ENCODE results near the gene ZNF735.
"Not testable (repeated sequence)": the region's sequence is repeated elsewhere in the genome, so short reads cannot be mapped to it uniquely, and the experiment has no call there.

The ZNF735 gene

DNA sequence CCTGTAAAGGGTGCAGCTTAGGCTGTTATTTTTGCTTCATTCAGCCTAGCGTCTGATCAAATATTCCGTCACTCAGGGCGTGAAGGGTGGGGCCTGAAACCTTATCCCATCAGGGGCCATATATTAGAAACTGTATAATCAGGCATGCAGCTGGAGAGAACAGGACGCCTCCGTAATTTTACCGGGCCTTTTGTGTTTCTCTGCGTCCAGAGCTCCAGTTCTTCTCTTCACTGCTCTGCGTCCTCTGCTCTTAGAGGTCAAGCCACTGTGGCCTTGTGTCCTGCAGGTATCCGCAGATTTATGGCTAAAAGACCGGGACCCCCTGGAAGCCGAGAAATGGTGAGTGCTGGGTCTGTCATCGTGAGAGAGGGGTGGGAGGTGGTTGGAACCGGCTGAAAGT lies at the start of gene ZNF735:
Gene ZNF735 (plus strand): TSS at position 301 of the 400 bp plus-strand sequence. CDS start 0 bp downstream, at position 301.
- DNase-seq (ENCODE audit: low read depth), result no peak

GRCh38 chr7:64170974-64171373 lies 36.0 kb upstream of the ZNF735 start:
- DNase-seq (ENCODE audit: low read depth), result not testable (repeated sequence)

DNA sequence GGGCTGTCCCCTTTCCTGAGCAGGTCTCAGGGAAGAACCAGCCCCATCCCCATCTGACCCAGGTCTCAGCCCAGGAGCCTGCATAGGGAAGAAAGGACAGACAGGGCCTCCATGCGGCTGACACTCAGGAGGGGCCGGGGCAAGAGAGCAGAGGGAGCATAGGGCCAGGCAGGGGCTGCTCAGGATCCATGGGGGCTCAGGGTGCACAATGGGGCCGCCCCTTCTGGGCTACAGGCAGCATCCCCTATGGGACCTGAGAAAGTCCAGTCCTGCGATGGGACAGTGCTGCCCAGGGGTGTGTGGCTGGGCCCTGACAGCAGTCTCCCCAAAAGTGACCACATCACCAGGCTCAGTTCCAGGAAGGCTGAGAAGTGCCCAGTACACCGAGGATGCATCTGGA lies 32.7 kb upstream of the ZNF735 start:
- no peak for DNase-seq (ENCODE audit: low read depth)

DNA sequence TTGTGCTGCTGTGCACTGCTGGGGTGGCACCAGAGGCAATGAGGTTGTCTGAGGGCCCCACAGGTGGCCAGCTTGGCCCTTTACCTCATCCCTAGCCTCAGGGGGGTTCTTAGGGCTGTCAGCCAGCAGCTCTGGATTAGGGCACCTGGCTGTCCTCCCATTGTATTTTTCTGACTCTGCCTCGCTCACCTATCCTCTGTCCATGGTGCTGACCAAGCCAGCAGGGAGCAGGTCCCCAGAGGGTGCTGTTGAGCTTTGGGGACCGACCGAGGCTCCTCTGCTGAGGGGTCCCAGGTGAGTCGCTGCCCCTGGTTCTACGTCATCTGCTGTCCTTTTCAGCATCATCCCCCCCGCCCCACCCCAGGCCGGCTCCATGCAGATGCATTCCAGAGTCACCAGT lies 32.1 kb upstream of the ZNF735 start:
- DNase-seq (ENCODE audit: low read depth), result no peak

DNA sequence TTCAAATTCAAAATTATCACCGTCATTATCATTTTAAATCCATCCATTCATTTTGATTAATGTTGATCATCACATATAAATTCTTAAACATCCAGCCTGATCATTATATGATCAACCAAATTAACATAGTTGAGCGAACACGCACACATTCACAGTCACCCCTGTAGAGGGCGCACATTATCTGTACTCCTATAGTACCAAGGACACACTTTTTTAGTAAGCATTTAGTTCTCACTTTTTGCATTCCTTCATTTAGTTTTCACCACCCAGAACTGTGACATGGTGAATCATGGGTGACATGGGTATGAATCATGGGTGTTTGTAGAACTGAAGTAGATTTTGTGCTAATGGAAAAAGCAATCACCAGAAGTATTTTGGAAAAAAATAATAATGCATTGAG lies 26.0 kb upstream of the ZNF735 start:
- no peak for DNase-seq (ENCODE audit: low read depth)

- DNase-seq (ENCODE audit: low read depth), result no peak
These were observed 25.4 kb upstream of the ZNF735 start for GRCh38 chr7:64181586-64181985.

- no peak for DNase-seq (ENCODE audit: low read depth)
These were observed 24.8 kb upstream of the ZNF735 start for GRCh38 chr7:64182036-64182790.

- DNase-seq (ENCODE audit: low read depth), result no peak
These were observed 23.8 kb upstream of the ZNF735 start for GRCh38 chr7:64183126-64183742.

DNA sequence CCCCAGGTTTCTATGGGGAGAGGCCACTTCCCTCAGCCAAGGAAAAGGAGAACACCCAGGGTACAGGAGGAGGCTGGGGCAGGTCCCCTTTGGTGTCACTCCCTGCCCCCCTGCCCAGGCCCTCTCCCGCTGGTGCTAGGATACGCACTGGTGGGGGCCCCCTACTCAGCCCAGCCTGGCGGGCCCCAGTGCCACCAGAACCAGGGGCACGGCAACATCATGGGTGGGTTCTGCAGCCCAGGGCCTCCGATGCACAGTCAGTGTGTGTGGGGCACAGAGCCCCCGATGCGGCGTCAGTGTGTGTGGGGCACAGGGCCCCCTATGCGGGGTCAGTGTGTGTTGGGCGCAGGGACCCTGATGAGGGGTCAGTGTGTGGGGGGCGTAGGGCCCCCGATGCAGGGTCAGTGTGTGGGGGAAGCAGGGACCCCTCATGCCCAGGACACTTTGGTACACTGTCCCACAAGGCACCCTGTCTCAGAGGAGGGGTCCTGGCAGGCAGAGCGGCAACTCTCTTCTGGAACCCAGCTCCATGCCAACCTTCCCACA lies 23.1 kb upstream of the ZNF735 start:
- no peak for DNase-seq (ENCODE audit: low read depth)

GRCh38 chr7:64184376-64184775 lies 22.6 kb upstream of the ZNF735 start:
- no peak for DNase-seq (ENCODE audit: low read depth)

DNA sequence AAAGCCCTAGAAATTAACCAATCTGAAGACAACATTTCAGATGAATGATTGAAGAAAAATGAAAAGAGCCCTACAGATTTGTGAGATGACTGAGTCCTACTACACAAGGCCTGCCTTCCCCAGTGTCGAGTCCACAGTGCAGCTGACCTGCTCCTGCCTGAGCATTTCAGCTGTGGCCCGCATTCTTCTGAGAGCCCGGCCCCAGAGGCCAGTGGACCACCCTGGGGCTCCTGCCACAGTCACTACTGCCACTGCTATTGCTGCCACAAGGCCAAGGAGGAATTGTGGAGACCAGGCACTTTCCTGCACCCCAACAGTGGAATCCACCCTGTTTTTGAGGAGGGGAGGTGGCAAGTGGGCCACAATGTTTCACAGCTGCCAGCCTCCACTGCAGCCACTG lies 19.6 kb upstream of the ZNF735 start:
- DNase-seq (ENCODE audit: low read depth), result no peak

- no peak for DNase-seq (ENCODE audit: low read depth)
These were observed 14.8 kb upstream of the ZNF735 start for GRCh38 chr7:64192148-64192704.

GRCh38 chr7:64192775-64193174 lies 14.2 kb upstream of the ZNF735 start:
- no peak for DNase-seq (ENCODE audit: low read depth)

- not testable (repeated sequence) for DNase-seq (ENCODE audit: low read depth)
These were observed 12.8 kb downstream of the ZNF735 start for GRCh38 chr7:64219710-64220298.

DNA sequence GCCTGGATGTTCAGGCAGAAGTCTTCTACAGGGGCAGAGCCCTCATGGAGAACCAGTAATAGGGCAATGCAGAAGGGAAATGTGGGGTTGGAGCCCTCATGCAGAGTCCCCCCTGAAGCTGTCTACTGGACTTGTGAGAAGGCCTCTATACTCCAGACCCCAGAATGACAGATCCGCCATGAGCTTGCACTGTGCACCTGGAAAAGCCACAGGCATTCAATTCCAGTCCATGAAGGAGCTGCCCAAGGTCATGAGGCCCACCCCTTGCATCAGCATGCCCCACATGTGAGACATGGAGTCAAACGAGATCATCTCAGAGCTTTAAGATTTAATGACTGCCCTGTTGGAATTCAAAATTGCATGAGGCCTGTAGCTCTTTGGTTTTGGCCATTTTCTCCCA lies 16.4 kb downstream of the ZNF735 start:
- no peak for DNase-seq (ENCODE audit: low read depth)

GRCh38 chr7:64228174-64228573 lies 21.2 kb downstream of the ZNF735 start, which contains the start of gene ZNF679:
Gene ZNF679, plus strand, starts transcription at chr7:64228474. Its CDS starts 20,644 bp downstream, at chr7:64249118.
- not testable (repeated sequence) for DNase-seq (ENCODE audit: low read depth)

DNA sequence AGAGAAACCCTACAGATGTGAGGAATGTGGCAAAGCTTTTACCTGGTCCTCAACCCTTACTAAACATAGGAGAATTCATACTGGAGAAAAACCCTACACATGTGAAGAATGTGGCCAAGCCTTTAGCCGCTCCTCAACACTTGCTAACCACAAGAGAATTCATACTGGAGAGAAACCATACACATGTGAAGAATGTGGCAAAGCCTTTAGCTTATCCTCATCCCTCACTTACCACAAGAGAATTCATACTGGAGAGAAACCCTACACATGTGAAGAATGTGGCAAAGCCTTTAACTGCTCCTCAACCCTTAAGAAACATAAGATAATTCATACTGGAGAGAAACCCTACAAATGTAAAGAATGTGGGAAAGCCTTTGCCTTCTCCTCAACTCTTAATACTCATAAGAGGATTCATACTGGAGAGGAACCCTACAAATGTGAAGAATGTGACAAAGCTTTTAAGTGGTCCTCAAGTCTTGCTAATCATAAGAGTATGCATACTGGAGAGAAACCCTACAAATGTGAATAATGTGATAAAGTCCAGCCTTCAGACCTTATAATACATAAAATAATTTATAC lies 59.4 kb downstream of the ZNF735 start:
- DNase-seq (ENCODE audit: low read depth), result no peak
